Esophagus squamous epithelium (tissue), 4 donors: ENCODE results near the gene TFCP2L1.

Experiments
- POLR2A ChIP-seq, 4 donors: fragments of 450-650 bp; IDR thresholded peaks; one replicate each; pipeline ENCODE4 v1.6.1; 2017; ENCODE audit warnings: antibody characterized with exemption in 4 of 4, mild to moderate bottlenecking in 4 of 4, moderate library complexity in 3 of 4
- TF ChIP-seq, protein P1 (sequence below), 6 experiments: fragments of 450-650 bp in 4 of 6; fragments of 200-600 bp in 2 of 6; sonication (generic) in 2 of 6; IDR thresholded peaks; one replicate each; pipeline ENCODE4 v1.5.1; 2016 to 2019; ENCODE audit warnings: antibody characterized with exemption in 6 of 6, mild to moderate bottlenecking in 4 of 6, moderate library complexity in 4 of 6

DNA sequence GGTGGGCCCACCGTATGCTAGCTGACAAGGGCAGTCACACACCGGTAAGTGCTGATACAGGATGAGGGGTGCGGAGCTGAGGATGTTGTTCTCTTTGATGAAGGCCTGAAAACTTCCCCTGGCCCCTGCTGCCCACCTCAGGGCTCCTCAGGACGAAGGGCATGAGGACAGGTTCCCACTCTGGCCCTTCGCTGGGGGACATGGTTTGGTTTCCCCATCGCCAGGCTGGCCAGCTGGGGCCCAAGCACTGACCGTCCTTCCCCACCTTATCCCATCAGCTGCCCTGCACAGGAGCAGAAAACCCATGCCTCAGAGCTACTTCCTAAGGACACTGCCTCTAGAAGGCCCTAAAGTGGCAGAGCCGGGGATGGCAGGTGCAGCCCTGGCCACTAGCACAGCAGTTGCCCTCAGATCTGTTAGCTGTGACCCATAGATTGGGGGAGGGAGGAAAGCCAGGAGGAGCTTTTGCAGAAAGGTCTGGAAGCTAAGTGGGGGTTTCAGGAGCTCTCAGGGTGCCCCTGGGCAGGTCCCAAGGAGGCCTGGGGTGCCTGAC is 66.5 kb downstream of the TFCP2L1 start:
- TF ChIP-seq POLR2A (IDR thresholded peaks at IDR 0.05), result no peak
- TF ChIP-seq, protein P1, sequence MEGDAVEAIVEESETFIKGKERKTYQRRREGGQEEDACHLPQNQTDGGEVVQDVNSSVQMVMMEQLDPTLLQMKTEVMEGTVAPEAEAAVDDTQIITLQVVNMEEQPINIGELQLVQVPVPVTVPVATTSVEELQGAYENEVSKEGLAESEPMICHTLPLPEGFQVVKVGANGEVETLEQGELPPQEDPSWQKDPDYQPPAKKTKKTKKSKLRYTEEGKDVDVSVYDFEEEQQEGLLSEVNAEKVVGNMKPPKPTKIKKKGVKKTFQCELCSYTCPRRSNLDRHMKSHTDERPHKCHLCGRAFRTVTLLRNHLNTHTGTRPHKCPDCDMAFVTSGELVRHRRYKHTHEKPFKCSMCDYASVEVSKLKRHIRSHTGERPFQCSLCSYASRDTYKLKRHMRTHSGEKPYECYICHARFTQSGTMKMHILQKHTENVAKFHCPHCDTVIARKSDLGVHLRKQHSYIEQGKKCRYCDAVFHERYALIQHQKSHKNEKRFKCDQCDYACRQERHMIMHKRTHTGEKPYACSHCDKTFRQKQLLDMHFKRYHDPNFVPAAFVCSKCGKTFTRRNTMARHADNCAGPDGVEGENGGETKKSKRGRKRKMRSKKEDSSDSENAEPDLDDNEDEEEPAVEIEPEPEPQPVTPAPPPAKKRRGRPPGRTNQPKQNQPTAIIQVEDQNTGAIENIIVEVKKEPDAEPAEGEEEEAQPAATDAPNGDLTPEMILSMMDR (IDR thresholded peaks at IDR 0.05), result no peak
